Liver (tissue), 3 donors: Measurements from ENCODE around the gene TCFL5.

ENCODE experiments used
- CTCF ChIP-seq: fragments of 150-350 bp; IDR thresholded peaks from 2 replicates; pipeline ENCODE4 v1.5.1; 2017; ENCODE audit warnings: improper control_type of control experiment, low read depth, low read length; ENCODE audit not compliant: missing input control
- EGR1 ChIP-seq, 2 donors: IDR thresholded peaks; 2 replicates each; pipeline ENCODE4 v1.6.1; 2016 to 2018; ENCODE audit warnings: antibody characterized with exemption in 2 of 2, low read depth in 2 of 2
- RAD21 ChIP-seq, 2 donors: IDR thresholded peaks; 2 replicates each; pipeline ENCODE4 v1.6.1; 2016; ENCODE audit warnings: antibody characterized with exemption in 2 of 2, mild to moderate bottlenecking in 2 of 2
- REST ChIP-seq: IDR thresholded peaks from 2 replicates; pipeline ENCODE4 v1.6.1; 2016; ENCODE audit warnings: antibody characterized with exemption, mild to moderate bottlenecking
- RXRA ChIP-seq, 2 donors: IDR thresholded peaks; 2 replicates each; pipeline ENCODE4 v1.6.1; 2017 to 2018; ENCODE audit warnings: antibody characterized with exemption in 2 of 2, mild to moderate bottlenecking in 1 of 2
- TAF1 ChIP-seq: conservative IDR thresholded peaks from 2 replicates; pipeline ENCODE4 v1.6.1; 2016; ENCODE audit warnings: antibody characterized with exemption, mild to moderate bottlenecking
- TF ChIP-seq, protein P1 (sequence below): IDR thresholded peaks from 2 replicates; pipeline ENCODE4 v1.6.1; 2016; ENCODE audit warnings: antibody characterized with exemption
- TF ChIP-seq, protein P2 (sequence below): IDR thresholded peaks from 2 replicates; pipeline ENCODE4 v1.6.1; 2016; ENCODE audit warnings: antibody characterized with exemption
- TF ChIP-seq, protein P3 (sequence below): IDR thresholded peaks from 2 replicates; pipeline ENCODE4 v1.6.1; 2016; ENCODE audit warnings: antibody characterized with exemption
- donor health status: healthy.
- donor health status: healthy.

- peak; percentile 29 for TF ChIP-seq TAF1
- TF ChIP-seq CTCF = no peak
- no peak for TF ChIP-seq EGR1 (IDR thresholded peaks at IDR 0.05; ENCODE audit: low read depth in 2 of 2)
- TF ChIP-seq, protein P1, sequence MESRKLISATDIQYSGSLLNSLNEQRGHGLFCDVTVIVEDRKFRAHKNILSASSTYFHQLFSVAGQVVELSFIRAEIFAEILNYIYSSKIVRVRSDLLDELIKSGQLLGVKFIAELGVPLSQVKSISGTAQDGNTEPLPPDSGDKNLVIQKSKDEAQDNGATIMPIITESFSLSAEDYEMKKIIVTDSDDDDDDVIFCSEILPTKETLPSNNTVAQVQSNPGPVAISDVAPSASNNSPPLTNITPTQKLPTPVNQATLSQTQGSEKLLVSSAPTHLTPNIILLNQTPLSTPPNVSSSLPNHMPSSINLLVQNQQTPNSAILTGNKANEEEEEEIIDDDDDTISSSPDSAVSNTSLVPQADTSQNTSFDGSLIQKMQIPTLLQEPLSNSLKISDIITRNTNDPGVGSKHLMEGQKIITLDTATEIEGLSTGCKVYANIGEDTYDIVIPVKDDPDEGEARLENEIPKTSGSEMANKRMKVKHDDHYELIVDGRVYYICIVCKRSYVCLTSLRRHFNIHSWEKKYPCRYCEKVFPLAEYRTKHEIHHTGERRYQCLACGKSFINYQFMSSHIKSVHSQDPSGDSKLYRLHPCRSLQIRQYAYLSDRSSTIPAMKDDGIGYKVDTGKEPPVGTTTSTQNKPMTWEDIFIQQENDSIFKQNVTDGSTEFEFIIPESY = no peak
- no peak for TF ChIP-seq RAD21 (IDR thresholded peaks at IDR 0.05)
- TF ChIP-seq, protein P2, sequence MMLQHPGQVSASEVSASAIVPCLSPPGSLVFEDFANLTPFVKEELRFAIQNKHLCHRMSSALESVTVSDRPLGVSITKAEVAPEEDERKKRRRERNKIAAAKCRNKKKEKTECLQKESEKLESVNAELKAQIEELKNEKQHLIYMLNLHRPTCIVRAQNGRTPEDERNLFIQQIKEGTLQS = no peak
- TF ChIP-seq REST = no peak
- peak; percentile 70 to 74 for TF ChIP-seq RXRA (IDR thresholded peaks at IDR 0.05)
- TF ChIP-seq, protein P3, sequence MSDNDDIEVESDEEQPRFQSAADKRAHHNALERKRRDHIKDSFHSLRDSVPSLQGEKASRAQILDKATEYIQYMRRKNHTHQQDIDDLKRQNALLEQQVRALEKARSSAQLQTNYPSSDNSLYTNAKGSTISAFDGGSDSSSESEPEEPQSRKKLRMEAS = no peak
Measured at GRCh38 chr20:62832951-62833391, 28.7 kb downstream of the TCFL5 start.
